C4-2B (cell line): ENCODE results near the gene DHX38.

ENCODE experiments used
- ZFX ChIP-seq: fragments of 450-650 bp; IDR thresholded peaks from 2 replicates; pipeline ENCODE4 v1.6.1; 2017
- TF ChIP-seq, protein P1 (sequence below): fragments of 450-650 bp; conservative IDR thresholded peaks from 2 replicates; pipeline ENCODE4 v1.5.1; 2017; ENCODE audit warnings: mild to moderate bottlenecking

DNA sequence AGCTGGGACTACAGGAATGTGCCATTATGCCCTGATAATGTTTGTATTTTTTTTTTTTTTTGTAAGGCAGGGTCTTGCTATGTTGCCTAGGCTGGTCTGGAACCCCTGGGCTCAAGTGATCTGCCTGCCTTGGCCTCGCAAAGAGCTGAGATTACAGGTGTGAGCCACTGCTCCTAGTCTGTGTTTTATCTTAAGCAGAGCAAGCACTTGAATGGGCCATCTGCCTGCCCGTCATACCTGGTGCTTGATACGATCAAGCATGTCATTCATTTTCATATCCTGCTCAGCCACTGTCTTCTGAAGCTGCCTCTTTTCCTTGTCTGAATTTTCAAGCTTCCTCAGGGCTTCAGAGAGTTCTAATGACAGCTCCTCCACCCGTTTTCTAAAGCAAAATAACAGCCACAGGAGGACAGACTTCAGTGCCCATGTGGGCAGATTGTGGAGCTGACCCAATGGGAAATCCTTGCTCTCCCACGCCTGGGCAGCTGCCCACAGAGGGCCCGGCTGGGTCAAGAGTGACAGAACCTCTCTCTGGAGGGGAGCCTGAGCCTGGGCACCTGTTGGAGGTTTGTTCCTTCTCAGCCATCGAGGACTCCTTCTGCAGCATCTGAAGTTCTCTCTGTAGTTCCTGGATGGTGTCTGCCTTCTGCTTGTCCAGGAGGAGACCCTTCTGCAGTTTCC, 36.5 kb downstream of the DHX38 start:
- TF ChIP-seq, protein P1, sequence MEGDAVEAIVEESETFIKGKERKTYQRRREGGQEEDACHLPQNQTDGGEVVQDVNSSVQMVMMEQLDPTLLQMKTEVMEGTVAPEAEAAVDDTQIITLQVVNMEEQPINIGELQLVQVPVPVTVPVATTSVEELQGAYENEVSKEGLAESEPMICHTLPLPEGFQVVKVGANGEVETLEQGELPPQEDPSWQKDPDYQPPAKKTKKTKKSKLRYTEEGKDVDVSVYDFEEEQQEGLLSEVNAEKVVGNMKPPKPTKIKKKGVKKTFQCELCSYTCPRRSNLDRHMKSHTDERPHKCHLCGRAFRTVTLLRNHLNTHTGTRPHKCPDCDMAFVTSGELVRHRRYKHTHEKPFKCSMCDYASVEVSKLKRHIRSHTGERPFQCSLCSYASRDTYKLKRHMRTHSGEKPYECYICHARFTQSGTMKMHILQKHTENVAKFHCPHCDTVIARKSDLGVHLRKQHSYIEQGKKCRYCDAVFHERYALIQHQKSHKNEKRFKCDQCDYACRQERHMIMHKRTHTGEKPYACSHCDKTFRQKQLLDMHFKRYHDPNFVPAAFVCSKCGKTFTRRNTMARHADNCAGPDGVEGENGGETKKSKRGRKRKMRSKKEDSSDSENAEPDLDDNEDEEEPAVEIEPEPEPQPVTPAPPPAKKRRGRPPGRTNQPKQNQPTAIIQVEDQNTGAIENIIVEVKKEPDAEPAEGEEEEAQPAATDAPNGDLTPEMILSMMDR, result no peak
- TF ChIP-seq ZFX, result no peak
